GM23338 (cell line): ENCODE data around the gene DCLK3.

Experiments
- CREB1 ChIP-seq: fragments of 250-450 bp; sonication (Bioruptor Pico); IDR thresholded peaks from 2 replicates; pipeline ENCODE4 v1.5.0; 2020; ENCODE audit warnings: low read depth, mild to moderate bottlenecking, moderate library complexity
- EZH2 ChIP-seq: fragments of 200-600 bp; sonication (generic); IDR thresholded peaks from one replicate; pipeline ENCODE4 v1.8.0; 2017; ENCODE audit warnings: antibody characterized with exemption, mild to moderate bottlenecking, low read depth; ENCODE audit not compliant: unreplicated experiment
- NANOG ChIP-seq: IDR thresholded peaks from 2 replicates; pipeline ENCODE4 v1.6.1; 2016; ENCODE audit warnings: antibody characterized with exemption, borderline replicate concordance
- POLR2AphosphoS5 ChIP-seq: IDR thresholded peaks from 2 replicates; pipeline ENCODE4 v1.6.1; 2016; ENCODE audit warnings: antibody characterized with exemption, low read depth
- ZNF114 ChIP-seq: fragments of 250-450 bp; sonication (Bioruptor Pico); IDR thresholded peaks from 2 replicates; pipeline ENCODE4 v1.5.0; 2020; ENCODE audit warnings: mild to moderate bottlenecking, moderate library complexity
- TF ChIP-seq, protein P1 (sequence below), 2 experiments: fragments of 200-600 bp in 1 of 2; sonication (generic) in 1 of 2; conservative IDR thresholded peaks; 2 replicates each; pipeline versions ENCODE4 v1.5.1 to v1.6.1; 2016 to 2017; ENCODE audit warnings: antibody characterized with exemption in 2 of 2, low read depth in 2 of 2, mild to moderate bottlenecking in 2 of 2, moderate library complexity in 1 of 2
- TF ChIP-seq, protein P2 (sequence below): IDR thresholded peaks from one replicate; pipeline ENCODE4 v1.6.1; 2018; ENCODE audit warnings: antibody characterized with exemption; ENCODE audit not compliant: unreplicated experiment

DNA sequence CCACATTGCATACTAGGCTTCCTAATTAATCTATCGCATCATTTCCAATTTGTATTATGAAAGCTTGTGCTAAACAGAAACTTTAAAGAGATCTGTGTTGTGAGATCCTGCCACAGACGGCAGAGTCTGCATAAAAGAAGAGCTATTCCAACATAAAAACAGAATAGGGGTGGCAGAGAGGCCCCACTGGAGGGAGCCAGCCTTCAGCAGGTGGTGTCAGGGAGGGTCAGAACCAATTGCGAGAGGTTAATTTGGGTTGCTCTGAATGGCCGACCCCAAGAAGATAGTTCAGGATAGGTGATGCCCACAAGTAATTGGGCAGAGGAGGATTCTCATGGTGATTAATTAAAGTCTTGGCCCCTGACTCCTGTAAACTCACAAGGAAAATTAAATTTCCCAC, 74.8 kb downstream of the DCLK3 start:
- TF ChIP-seq, protein P1, sequence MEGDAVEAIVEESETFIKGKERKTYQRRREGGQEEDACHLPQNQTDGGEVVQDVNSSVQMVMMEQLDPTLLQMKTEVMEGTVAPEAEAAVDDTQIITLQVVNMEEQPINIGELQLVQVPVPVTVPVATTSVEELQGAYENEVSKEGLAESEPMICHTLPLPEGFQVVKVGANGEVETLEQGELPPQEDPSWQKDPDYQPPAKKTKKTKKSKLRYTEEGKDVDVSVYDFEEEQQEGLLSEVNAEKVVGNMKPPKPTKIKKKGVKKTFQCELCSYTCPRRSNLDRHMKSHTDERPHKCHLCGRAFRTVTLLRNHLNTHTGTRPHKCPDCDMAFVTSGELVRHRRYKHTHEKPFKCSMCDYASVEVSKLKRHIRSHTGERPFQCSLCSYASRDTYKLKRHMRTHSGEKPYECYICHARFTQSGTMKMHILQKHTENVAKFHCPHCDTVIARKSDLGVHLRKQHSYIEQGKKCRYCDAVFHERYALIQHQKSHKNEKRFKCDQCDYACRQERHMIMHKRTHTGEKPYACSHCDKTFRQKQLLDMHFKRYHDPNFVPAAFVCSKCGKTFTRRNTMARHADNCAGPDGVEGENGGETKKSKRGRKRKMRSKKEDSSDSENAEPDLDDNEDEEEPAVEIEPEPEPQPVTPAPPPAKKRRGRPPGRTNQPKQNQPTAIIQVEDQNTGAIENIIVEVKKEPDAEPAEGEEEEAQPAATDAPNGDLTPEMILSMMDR (conservative IDR thresholded peaks at IDR 0.05; ENCODE audit: low read depth in 2 of 2): peak in 1 of 2 experiments; percentile 43; a peak in 2 of 4 replicates
- no peak for TF ChIP-seq NANOG
- TF ChIP-seq ZNF114 (CRISPR knock-in tag): no peak
- no peak for TF ChIP-seq CREB1
- TF ChIP-seq EZH2: no peak
- TF ChIP-seq POLR2AphosphoS5: no peak
- TF ChIP-seq, protein P2, sequence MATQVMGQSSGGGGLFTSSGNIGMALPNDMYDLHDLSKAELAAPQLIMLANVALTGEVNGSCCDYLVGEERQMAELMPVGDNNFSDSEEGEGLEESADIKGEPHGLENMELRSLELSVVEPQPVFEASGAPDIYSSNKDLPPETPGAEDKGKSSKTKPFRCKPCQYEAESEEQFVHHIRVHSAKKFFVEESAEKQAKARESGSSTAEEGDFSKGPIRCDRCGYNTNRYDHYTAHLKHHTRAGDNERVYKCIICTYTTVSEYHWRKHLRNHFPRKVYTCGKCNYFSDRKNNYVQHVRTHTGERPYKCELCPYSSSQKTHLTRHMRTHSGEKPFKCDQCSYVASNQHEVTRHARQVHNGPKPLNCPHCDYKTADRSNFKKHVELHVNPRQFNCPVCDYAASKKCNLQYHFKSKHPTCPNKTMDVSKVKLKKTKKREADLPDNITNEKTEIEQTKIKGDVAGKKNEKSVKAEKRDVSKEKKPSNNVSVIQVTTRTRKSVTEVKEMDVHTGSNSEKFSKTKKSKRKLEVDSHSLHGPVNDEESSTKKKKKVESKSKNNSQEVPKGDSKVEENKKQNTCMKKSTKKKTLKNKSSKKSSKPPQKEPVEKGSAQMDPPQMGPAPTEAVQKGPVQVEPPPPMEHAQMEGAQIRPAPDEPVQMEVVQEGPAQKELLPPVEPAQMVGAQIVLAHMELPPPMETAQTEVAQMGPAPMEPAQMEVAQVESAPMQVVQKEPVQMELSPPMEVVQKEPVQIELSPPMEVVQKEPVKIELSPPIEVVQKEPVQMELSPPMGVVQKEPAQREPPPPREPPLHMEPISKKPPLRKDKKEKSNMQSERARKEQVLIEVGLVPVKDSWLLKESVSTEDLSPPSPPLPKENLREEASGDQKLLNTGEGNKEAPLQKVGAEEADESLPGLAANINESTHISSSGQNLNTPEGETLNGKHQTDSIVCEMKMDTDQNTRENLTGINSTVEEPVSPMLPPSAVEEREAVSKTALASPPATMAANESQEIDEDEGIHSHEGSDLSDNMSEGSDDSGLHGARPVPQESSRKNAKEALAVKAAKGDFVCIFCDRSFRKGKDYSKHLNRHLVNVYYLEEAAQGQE: no peak
